ENCODE measurements around the gene MFSD12. TPM values are rescaled to one million over a fixed set of nuclear protein-coding genes. Genes with fewer than 3 reads are reported as not detected.

The MFSD12 gene
- total and polyA plus RNA-seq, 4 donors = 9.4 to 43.6 (median 24.6) TPM

GRCh38 chr19:3515891-3516422, 41.4 kb downstream of the MFSD12 start:
- Histone ChIP-seq H3K4me1 (ENCODE audit: control insufficient read depth in 4 of 4, insufficient read depth in 4 of 4, low read length in 3 of 4) (peaks cover 29 to 64% (median 52%) of the 10 kb centered on the region in 4 donors), H3K9me3 (ENCODE audit: control insufficient read depth in 4 of 4, low read length in 3 of 4) (no peaks in the 10 kb centered on the region), H3K27me3 (ENCODE audit: control insufficient read depth in 4 of 4, insufficient read depth in 4 of 4, low read length in 3 of 4) (no peaks in the 10 kb centered on the region), H3K4me3 (ENCODE audit: low read depth in 1 of 3, low read length in 3 of 3) (no peak overlapping the region), H3K27ac (ENCODE audit: low read depth in 1 of 2, low read length in 2 of 2) (peak overlapping the region in 1 of 2 donors; percentile 52), H3K9ac (ENCODE audit: low read depth in 1 of 2, low read length in 2 of 2) (no peak overlapping the region), H3K36me3 (ENCODE audit: control insufficient read depth in 4 of 4, insufficient read depth in 3 of 4, low read depth in 1 of 4, low read length in 3 of 4) (peaks cover 0 to 3% (median 1%) of the 10 kb centered on the region in 4 donors)
- no peak for DNase-seq (ENCODE audit: low spot score)
- WGBS = 62% methylated on average over 15 of the region's 15 CpGs
- TF ChIP-seq NR2F2 (IDR thresholded peaks at IDR 0.05) (no peak), HNF4G (IDR thresholded peaks at IDR 0.05) (no peak), FOXA2 (IDR thresholded peaks at IDR 0.05) (no peak), HNF4A (conservative IDR thresholded peaks at IDR 0.05) (no peak), TAF1 (conservative IDR thresholded peaks at IDR 0.05) (no peak), RXRA (IDR thresholded peaks at IDR 0.05) (no peak), YY1 (IDR thresholded peaks at IDR 0.05) (no peak), RAD21 (IDR thresholded peaks at IDR 0.05) (no peak), REST (IDR thresholded peaks at IDR 0.05) (no peak), FOXA1 (IDR thresholded peaks at IDR 0.05) (no peak), ZBTB33 (IDR thresholded peaks at IDR 0.05) (no peak), CTCF (IDR thresholded peaks at IDR 0.05; ENCODE audit: low read depth, low read length, missing input control) (no peak), GABPA (IDR thresholded peaks at IDR 0.05 in 1 of 2, conservative IDR thresholded peaks at IDR 0.05 in 1 of 2) (no peak)

GRCh38 chr19:3514930-3515329, 42.5 kb downstream of the MFSD12 start:
- H3K27ac ChIP-seq (ENCODE audit: low read depth in 1 of 2, low read length in 2 of 2) = no peak overlapping the region
- no peak for DNase-seq (ENCODE audit: low spot score)
- no peak overlapping the region for H3K4me3 ChIP-seq (ENCODE audit: low read depth in 1 of 3, low read length in 3 of 3)
- H3K4me1 ChIP-seq (ENCODE audit: control insufficient read depth in 4 of 4, insufficient read depth in 4 of 4, low read length in 3 of 4) = peaks cover 28 to 72% (median 58%) of the 10 kb centered on the region in 4 donors
- H3K9ac ChIP-seq (ENCODE audit: low read depth in 1 of 2, low read length in 2 of 2) = no peak overlapping the region
- 96% methylated on average over 12 of the region's 12 CpGs for WGBS
- H3K36me3 ChIP-seq (ENCODE audit: control insufficient read depth in 4 of 4, insufficient read depth in 3 of 4, low read depth in 1 of 4, low read length in 3 of 4) = peaks cover 0 to 3% (median 1%) of the 10 kb centered on the region in 4 donors
- no peaks in the 10 kb centered on the region for H3K27me3 ChIP-seq (ENCODE audit: control insufficient read depth in 4 of 4, insufficient read depth in 4 of 4, low read length in 3 of 4)
- H3K9me3 ChIP-seq (ENCODE audit: control insufficient read depth in 4 of 4, low read length in 3 of 4) = no peaks in the 10 kb centered on the region
- TF ChIP-seq REST (IDR thresholded peaks at IDR 0.05) (no peak), GABPA (IDR thresholded peaks at IDR 0.05 in 1 of 2, conservative IDR thresholded peaks at IDR 0.05 in 1 of 2) (no peak), RAD21 (IDR thresholded peaks at IDR 0.05) (no peak), SP1 (IDR thresholded peaks at IDR 0.05) (no peak), EGR1 (IDR thresholded peaks at IDR 0.05; ENCODE audit: low read depth in 2 of 2) (no peak), MAX (IDR thresholded peaks at IDR 0.05) (no peak), NR2F2 (IDR thresholded peaks at IDR 0.05) (no peak), FOXA1 (IDR thresholded peaks at IDR 0.05) (no peak), FOXA2 (IDR thresholded peaks at IDR 0.05) (no peak), YY1 (IDR thresholded peaks at IDR 0.05) (no peak), ATF3 (IDR thresholded peaks at IDR 0.05) (no peak), HNF4G (IDR thresholded peaks at IDR 0.05) (no peak), RXRA (IDR thresholded peaks at IDR 0.05) (no peak), ZBTB33 (IDR thresholded peaks at IDR 0.05) (no peak), TAF1 (conservative IDR thresholded peaks at IDR 0.05) (no peak), HNF4A (conservative IDR thresholded peaks at IDR 0.05) (no peak)

All from liver (tissue), 9 donors.